ENCODE data around the gene KTN1.

- TF ChIP-seq POLR2AphosphoS5 (IDR thresholded peaks at IDR 0.05; ENCODE audit: borderline replicate concordance, low read depth, low read length): no peak
- TF ChIP-seq EZH2 (IDR thresholded peaks at IDR 0.05): no peak
- TF ChIP-seq FOXP2 (optimal IDR thresholded peaks at IDR 0.05; ENCODE audit: control extremely low read depth, extremely low read length, insufficient read depth): no peak
Observed at GRCh38 chr14:55720796-55721195, 140.8 kb downstream of the KTN1 start.
